Neural progenitor cell (in vitro differentiated cells): ENCODE data around the gene SERGEF.

Source experiments
- EZH2 ChIP-seq: fragments of 200-600 bp; sonication (generic); IDR thresholded peaks from 2 replicates; pipeline ENCODE4 v1.6.1; 2017; ENCODE audit warnings: antibody characterized with exemption, mild to moderate bottlenecking, moderate library complexity
- EZH2phosphoT487 ChIP-seq: fragments of 200-600 bp; sonication (generic); IDR thresholded peaks from 2 replicates; pipeline ENCODE4 v1.6.1; 2017; ENCODE audit warnings: antibody characterized with exemption
- TF ChIP-seq, protein P1 (sequence below): fragments of 200-600 bp; sonication (generic); IDR thresholded peaks from 2 replicates; pipeline ENCODE4 v1.5.1; 2017; ENCODE audit warnings: antibody characterized with exemption, mild to moderate bottlenecking

DNA sequence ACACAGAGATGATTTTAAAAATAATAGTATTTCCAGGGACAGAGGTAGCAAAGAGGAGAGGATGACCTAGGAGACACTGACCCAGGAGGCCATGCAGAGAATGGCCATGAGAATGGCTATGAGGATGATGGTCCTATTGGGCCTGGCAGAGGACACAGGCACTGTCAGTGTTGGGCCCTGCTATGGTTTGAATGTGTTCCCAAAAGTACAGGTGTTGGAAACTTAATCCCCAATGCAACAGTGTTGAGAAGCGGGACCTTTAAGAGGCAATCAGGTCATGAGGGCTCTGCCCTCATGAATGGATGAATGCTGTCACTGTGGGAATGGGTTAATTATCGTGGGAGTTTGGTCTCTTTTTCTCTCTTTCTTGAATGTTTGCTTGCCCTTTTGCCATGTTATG is 216.7 kb downstream of the SERGEF start:
- TF ChIP-seq, protein P1, sequence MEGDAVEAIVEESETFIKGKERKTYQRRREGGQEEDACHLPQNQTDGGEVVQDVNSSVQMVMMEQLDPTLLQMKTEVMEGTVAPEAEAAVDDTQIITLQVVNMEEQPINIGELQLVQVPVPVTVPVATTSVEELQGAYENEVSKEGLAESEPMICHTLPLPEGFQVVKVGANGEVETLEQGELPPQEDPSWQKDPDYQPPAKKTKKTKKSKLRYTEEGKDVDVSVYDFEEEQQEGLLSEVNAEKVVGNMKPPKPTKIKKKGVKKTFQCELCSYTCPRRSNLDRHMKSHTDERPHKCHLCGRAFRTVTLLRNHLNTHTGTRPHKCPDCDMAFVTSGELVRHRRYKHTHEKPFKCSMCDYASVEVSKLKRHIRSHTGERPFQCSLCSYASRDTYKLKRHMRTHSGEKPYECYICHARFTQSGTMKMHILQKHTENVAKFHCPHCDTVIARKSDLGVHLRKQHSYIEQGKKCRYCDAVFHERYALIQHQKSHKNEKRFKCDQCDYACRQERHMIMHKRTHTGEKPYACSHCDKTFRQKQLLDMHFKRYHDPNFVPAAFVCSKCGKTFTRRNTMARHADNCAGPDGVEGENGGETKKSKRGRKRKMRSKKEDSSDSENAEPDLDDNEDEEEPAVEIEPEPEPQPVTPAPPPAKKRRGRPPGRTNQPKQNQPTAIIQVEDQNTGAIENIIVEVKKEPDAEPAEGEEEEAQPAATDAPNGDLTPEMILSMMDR: no peak
- TF ChIP-seq EZH2 (no peak), EZH2phosphoT487 (no peak)
